UCSD-AML1 (cell line): ENCODE data around the gene SYT5.
"Not testable (repeated sequence)": the region's sequence is repeated elsewhere in the genome, so short reads cannot be mapped to it uniquely, and the experiment has no call there.

Source experiments
- DNase-seq: peaks from one replicate; lab custom pipeline; 2025; ENCODE audit not compliant: unreplicated experiment; lab: John Stamatoyannopoulos, UW

SYT5 gene

DNA sequence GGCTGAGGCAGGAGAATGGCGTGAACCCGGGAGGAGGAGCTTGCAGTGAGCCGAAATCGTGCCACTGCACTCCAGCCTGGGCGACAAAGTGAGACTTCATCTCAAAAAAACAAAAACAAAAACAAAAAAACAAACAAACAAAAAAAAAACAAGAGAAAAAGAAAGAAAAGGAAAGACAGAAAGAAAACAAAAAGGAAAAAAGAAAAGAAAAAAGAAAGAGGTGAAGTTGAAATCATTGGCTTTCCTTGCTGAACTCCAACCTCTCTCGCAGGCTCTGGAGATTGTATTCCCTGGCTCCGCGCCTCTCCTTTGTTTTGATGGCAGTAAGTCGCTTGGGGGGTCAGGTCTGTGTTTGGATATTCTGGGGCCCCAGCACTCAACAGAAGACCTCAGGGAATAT, 7.8 kb downstream of the SYT5 start:
- DNase-seq, result not testable (repeated sequence)

DNA sequence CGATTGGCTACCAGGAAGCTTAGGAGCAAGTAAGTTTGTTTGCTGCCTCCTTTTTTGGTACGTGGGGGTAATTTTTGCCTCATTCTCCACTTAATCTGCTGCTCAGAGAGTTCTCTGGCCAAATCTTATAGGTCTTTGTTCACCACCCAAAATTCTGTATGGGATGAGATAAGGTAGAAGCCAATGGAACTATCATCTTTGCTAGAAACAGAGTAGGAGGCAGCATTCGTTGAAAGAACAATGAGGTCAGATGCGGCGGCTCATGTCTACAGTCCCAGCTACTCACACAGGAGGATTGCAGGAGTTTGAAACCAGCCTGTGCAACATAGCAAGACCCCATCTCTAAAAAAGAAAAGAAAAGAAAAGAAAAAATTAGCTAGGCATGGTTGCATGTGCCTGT, 8.6 kb downstream of the SYT5 start:
- DNase-seq, result no peak

DNA sequence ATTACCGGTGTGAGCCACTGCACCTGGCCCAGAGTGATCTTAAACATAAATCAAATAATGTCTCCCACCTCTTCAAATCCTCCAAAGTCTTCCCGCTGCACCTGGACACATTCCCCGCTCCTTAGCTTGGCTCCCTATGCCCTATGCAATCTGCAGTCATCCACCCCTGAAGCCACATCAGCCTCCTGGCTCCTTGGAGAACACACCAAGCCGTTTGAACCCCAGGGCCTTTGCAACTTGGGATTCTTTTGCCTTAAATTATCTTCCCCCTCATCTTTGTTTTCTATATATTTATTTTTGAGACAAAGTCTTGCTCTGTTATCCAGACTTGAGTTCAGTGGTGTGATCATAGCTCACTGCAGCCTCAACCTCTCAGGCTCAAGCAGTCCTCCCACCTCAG, 11.0 kb downstream of the SYT5 start:
- no peak for DNase-seq

DNA sequence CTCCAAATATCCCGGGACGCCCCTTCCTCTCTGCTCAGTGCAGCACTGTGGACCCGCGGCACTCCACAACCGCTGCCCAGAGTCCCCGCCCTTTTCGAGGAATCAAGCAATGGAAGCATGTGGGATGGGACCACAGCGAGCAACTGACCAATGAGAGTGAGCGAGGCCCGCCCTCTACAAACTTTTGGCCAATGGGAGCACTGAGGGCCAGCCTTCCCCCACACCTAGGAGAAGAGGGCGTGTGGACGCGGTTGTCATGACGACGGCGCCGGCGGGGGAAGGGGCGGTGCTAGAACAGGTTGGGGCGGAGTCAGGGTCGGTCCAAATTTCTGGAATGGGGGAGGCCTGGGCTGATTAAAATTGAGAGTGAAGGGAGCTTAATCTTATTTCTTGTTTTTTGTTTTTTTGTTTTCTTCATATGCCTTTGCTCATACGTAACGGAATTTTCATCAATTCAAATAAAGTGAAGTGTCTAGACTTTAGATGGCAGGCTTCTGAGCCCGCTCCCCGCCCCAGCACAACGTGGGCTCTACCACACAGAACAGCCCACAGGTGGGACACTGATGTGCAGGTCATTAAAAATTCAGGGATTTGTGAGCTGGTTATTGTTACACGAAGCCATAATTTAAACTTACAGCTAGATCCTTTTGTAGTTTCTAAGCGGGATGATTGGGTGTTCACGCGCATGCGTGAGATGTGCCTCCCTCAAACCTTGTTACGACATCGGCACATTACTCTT, 13.4 kb downstream of the SYT5 start, which contains the start of gene DNAAF3:
Gene DNAAF3 (minus strand): TSS at position 84 of the 739 bp plus-strand sequence. CDS start 200 bp downstream, outside the sequence.
- DNase-seq, result peak; percentile 95

DNA sequence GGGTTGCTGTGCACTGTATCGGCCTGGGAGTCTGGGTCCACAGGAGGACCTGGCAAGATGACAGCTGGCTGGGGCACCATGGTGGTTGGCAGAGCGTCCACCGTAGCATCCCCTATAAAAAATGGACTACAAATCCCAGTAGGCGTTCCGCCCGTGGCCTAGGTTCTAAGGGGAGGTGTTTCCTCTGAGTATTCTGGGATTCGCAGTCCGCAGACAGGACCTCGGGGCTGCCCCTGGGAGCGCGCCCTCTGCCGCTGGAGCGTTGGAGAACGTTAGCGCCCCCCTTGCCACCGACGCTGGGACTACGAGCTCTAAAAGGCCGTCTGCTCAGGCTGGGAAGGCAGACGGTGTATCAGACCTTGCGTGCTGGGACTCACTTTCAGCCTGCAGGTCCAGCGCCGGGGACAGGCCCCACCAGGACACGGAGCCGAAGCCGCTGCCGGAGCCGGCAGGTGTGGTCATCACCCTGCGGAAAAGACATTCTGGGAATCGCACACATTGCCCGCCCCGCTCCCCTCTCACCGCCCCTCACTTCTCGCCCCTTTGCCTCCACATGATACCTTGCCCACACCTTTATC, 14.0 kb downstream of the SYT5 start:
- peak; percentile 87 for DNase-seq

DNA sequence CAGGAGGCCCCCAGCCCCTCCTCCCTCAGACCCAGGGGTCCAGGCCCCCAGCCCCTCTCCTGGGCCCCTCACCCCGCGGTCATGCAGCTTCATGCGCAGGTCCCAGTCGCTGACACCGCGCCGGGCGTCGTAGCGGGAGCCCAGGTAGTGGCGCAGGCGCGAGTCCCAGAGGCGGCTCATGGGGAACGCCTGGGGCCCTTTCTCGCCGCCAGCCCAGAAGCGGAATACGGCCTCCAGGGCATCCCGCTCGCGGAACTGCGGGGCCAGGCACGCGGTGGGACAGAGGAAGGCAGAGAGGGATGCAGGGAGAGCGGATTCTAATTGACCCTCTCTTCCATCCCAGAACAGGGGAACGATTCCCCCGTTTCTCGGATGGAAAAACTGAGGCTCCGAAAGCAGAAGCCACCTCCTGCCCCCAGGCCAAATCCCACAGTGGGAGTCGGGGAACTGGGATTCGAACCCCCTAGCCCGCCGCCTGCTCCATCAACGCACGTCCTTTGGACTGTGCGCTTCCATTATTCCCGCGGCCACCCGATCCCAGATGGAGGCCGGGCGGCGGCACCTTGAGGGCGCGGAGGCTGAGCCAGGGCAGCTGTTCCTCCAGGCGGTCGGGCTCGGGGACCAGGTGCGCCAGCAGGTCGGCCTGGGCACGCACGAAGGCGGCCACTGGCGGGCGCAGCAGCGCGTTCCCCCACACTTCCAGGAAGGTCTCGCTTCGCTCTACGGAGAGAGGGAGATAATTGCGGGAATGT, 18.3 kb downstream of the SYT5 start:
- no peak for DNase-seq

DNA sequence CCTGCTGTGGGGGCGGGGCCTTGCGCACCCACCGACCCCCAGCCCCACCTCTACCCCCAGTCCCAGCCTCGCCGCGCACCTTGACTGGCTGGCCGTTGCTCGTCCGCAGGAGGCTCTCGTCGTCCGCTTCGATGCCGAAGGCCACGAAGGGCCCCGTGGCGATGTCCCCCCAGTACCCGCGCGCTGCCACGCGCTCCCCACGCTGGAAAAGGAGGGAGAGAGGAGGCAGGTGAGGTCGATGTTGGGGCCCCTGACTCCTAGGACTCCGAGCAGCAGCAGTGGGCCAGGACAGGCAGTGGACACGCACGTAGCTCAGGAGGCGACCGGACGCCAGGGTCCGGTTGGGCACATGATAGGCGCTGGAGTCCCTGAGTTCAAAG, 19.1 kb downstream of the SYT5 start:
- no peak for DNase-seq

DNA sequence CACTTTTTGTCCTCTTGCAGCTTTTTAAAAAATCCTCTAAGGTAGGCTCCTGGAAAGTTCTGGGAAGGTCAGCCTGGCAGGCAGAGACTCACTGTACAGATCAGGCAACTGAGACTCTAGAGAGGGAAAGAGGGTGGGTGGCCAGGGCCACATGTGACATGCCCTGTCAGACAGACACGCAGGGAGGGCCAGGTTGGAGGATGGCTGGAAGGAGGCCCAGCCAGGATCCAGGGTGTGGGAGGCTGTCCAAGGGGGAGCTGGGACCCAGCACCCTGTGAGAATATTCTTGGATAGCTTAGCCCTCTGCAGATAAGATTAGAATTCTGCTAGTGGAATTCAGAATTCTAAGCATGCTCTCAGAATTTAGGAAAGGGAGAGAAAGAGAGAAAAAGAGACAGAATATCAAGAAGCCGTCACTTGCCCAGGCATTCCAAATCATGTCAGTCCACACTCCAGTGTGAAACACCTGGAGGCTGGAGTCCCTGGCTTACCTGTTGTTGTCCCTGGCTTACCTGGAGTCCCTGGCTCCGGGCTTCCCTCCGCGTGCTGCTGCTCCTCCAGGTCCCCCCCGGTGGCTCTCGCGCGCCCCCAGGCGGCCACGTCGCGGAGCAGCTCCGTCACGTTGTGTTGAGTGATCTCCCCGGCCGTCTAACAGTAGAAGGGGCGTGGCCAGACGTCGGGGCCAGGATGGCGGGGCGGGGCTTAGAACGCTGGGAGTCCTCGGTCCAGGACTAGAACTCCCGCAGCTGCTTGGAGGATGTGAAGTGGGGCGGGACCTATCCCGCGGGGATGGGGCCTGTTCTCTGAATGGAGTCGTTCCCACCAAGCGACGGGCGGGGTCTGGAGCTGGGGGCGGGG, 19.7 kb downstream of the SYT5 start:
- DNase-seq, result peak; percentile 96

DNA sequence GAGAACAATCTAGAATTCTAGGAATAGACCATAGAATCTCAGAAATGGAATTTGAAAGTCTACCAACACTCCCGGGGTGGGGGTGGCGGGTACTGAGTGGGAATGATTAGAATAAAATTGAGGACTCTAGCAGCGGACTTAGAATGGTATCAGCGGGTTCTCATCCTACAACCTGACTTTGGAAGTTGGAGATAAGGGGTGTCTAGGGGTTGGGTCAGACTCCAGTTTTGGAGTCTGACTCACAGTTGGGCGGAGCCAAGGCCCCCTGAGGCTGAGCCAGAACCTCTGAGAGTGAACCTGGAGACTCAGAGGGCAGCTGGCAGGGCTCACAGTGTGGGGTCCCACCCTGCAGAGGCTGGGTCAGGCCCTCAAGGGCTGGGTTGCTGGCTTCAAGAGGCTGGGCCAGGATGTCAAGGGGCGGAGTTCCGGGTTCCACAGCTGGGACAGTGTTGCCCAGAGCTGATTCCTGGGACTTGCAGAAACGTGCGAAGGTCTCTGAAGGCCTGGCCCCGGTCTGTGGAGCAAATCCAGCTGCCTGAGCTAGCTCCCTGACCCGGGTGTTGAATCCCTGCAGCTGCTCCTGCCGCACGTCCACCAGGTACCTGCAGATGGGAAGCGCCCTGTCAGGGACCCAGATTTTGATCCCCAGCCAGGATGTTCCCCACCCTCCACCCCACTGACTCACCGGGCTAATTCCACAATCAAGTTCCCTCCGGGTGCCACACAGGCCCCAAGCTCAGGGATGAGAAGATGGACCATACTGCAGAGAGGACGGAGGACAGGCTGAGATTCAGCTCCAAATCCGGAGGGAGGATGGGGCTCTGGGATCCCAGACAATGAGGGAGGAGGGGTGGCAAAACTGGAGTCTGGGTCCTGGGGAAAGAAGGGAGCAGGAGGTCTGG, 21.0 kb downstream of the SYT5 start:
- DNase-seq, result no peak

DNA sequence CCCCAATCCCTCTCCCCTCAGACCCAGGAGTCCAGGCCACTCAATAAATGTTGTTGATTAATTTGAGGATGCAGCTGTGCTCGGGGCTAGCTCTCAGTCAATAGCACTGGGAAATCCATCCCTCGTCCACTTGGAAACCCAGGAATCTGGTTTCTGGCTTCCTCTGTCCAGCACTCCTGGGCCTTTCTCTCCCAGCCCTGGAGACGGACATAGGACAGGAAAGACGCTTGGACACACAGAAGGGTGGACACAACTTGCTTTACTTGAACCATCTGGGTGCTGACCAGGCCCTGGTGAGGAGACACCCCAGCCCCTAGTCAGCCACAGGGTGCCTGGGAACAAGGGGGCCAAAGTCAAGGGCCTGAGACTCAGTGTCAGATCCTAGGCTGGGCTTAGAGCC, 21.7 kb downstream of the SYT5 start:
- DNase-seq, result no peak

DNA sequence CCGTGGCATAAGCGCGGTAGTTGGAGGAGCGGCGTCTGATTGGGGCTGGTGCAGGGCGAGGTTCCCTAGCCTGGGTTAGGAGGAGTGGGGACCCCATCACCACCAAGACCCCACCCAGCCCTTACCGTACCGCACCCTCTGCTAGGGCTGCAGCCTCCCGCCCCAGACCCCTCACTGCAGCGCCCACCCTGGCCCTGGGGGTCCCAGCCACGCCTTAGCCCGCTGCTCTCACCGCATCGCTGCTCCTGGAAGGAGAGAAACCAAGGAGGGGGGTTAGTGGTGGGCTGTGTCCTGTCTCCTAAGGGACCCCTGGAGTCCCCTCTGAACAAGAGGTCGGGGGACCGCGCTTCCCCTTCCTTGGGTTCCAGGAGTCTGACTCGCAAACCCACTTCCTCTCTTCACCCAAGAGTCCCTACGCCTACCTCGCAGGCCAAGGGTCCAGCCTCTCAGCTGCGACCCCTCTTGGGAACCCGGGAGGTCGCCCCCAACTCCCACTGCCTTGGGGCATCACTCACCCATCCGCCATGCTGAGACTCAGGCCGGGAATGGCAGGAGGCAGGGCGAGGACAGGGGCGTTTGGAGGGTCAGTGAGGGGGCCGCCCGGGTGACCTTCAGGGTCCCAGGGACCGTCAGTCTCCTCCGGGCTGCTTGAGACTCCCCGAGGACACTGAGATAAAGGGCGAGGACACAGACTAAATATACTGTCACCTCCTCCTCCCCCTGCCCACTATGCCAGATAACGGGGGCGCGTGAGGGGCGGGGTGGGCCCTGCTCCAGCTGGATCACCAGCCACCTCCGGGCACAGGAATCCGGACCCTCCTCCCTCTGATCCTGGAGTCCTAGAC, 22.8 kb downstream of the SYT5 start, which contains the start of gene TNNI3:
Gene TNNI3 (minus strand): TSS at position 669 of the 845 bp plus-strand sequence. CDS start 143 bp downstream, at position 526.
- no peak for DNase-seq

DNA sequence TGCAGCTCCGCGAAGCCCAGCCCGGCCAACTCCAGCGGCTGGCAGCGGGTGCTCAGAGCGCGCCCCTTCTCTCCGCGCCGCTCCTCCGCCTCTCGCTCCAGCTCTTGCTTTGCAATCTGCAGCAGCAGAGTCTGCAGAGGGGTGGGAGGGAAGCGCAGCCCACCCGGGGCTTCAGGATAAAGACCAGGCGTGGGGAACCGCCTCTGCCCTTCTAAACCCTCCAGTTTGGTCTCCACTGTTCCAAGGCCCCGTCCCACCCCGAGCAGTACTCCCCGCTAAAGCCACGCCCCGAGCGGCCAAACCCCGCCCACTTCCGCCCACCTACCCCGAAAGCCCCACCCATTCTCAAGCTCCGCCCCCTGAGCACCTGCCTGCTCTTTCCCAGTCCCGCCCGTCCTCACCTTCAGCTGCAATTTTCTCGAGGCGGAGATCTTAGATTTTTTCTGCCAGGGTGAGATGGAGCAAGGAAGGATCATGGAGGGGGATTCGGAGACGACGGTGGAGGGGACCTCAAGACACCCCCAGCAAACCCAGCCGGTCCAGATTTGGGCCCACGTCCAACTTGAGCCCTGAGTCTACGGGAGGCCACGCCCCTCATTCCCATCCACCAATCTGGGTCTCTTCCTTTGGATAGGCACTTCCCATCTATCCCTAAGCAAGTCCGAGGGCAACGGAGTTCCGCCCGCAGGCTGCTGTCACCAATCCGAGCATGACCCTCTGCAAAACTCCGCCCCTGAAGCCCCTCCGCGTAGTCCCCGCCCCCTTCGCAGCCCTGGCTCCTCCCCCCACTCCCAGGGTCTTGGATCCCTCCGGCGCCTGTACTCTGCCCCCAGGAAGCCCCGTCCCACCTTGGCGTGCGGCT, 23.7 kb downstream of the SYT5 start:
- DNase-seq, result no peak

DNA sequence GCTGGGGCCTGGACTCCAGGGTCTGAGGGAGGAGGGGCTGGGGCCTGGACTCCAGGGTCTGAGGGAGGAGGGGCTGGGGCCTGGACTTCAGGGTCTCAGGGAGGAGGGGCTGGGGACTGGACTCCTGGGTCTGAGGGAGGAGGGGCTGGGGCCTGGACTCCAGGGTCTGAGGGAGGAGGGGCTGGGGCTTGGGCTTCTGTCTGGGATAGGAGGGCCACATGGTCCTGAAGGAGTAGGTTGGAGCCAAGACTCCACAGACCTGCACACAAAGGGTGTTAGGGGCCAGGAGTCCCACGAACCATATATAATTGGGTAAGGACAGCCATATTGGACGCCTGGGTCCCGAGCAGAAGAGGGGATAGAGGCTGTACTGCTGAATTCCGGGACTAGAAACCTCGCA, 24.3 kb downstream of the SYT5 start:
- DNase-seq, result not testable (repeated sequence)

DNA sequence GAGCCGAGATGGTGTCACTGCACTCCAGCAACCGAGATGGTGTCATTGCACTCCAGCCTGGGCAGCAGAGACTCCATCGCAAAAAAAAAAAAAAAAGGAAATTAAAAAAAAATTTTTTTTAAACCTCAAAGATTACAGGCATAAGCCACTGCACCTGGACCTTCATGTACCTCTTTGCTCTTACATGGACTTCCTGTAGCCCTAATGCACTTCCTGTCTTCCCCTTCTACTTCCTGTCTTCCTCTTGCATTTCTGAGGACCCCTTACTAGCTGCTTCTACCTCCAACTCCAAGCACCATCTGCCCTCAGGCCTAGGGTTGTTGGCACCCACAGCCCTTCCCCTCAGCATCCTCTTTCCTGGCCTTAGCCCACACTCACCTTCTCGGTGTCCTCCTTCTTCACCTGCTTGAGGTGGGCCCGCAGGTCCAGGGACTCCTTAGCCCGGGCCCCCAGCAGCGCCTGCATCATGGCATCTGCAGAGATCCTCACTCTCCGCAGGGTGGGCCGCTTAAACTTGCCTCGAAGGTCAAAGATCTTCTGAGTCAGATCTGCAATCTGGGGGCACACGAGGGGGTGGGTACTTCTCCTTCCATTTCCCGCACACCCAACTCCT, 26.3 kb downstream of the SYT5 start:
- DNase-seq, result no peak

DNA sequence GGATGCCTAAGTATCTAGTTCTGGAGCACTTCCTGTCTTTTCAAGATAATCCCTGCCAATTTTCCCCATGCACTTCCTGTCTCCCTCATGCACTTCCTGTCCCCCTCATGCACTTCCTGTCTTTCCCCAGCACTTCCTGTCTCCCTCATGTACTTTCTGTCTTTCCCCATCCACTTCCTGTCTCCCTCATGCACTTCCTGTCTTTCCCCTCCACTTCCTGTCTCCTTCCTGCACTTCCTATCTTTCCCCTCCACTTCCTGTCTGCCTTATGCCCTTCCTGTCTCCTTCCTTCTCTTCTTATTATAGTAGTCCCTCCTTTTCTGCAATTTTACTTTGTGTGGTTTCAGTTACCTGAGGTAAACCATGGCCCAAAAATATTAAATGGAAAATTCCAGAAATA, 28.1 kb downstream of the SYT5 start:
- no peak for DNase-seq

DNA sequence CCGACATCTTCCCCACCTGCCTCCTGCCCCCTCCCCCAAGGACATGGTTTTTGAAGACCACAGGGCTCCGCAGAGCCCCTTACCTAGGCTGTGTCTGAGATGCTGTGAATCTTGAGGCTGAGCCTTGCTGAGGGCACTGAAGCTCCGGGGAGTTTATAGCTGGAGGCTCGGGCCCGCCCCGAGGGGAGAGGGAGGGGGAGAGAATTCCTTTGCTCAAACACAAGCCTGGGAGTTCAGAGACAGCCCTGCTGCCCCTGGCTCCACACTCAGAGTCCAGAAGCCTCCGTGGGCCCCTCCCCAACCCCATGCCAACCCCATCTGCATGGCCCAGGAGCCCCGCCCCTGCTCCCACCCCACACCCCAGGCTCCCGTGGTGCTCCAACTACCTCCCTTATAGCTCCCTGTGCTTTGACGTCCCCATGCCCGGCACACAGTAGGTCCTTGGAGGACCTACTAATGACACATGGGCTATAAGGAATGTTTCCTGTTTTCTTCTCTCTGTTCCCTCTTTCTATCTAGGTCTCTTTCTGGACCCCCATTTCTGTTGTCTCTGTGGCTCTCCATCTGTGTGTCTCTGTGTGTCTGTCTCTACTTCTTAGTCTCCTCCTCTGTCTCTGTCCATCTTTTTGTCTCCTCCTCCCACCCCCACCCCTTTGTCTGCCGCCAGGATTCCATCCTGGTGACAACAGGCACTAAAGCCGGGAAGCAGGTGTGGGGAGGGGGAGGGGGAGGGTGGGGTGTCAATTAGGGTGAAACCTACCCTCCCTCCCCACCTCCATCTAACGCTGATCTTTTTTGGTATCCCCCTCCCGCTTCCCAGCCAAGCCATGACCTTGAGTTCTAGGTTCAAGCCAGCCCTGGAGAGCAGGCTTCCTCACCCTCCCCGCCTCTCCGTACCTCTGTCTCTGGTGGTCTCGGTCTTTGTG, 30.7 kb downstream of the SYT5 start, which contains the start of gene TNNT1:
Gene TNNT1 (minus strand): TSS at position 129 of the 926 bp plus-strand sequence. CDS start 2,049 bp downstream, outside the sequence.
- DNase-seq, result no peak
